C4-2B (cell line): ENCODE measurements around the gene PPP1R14C.

ENCODE experiments used
- H3K27ac ChIP-seq: fragments of 450-650 bp; 2 replicates; pipeline ENCODE4 v1.5.1; 2017
- ZFX ChIP-seq: fragments of 450-650 bp; IDR thresholded peaks from 2 replicates; pipeline ENCODE4 v1.6.1; 2017
- TF ChIP-seq, protein P1 (sequence below): fragments of 450-650 bp; conservative IDR thresholded peaks from 2 replicates; pipeline ENCODE4 v1.5.1; 2017; ENCODE audit warnings: mild to moderate bottlenecking

Gene PPP1R14C

DNA sequence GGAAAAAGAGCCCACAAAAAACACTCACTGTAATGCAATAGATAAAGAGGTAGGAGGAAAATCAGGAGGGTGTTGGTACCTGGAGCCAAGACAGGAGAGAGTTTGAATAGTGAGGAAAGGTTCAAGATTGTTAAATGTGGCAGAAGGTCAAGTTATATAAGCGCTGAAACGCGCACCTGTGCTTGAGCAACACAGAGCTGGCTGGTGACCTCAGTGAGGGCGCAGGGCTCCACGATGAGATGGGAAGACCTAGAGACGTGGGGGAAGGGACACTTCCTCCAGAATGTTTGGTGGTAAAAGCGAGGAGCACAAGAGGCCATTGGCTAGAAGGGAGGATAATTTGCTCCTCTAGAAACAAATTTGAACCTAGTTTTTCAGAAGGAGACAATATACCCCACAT is 4.2 kb upstream of the PPP1R14C start:
- peak overlapping the region; percentile 41 for H3K27ac ChIP-seq
- TF ChIP-seq, protein P1, sequence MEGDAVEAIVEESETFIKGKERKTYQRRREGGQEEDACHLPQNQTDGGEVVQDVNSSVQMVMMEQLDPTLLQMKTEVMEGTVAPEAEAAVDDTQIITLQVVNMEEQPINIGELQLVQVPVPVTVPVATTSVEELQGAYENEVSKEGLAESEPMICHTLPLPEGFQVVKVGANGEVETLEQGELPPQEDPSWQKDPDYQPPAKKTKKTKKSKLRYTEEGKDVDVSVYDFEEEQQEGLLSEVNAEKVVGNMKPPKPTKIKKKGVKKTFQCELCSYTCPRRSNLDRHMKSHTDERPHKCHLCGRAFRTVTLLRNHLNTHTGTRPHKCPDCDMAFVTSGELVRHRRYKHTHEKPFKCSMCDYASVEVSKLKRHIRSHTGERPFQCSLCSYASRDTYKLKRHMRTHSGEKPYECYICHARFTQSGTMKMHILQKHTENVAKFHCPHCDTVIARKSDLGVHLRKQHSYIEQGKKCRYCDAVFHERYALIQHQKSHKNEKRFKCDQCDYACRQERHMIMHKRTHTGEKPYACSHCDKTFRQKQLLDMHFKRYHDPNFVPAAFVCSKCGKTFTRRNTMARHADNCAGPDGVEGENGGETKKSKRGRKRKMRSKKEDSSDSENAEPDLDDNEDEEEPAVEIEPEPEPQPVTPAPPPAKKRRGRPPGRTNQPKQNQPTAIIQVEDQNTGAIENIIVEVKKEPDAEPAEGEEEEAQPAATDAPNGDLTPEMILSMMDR = no peak
- no peak for TF ChIP-seq ZFX

DNA sequence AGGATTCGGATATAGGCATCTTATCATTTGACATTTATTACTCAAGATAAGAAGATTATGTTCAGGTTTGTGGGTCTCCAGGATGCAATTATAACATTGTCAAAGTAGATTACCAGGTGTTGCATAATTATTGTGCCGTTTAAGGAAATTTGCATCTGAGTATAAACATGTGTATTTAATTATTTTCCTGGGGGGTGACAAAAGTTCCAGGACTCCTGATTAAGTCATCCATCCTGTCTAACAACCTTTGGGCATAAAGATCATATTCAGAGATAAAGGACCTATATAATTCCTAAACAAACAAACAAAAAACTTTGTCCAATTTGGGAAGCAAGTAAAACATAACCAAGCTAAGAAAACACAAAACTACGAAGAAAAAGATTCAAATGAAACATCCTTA is 3.3 kb upstream of the PPP1R14C start:
- H3K27ac ChIP-seq = no peak overlapping the region
- TF ChIP-seq, protein P1 = no peak
- no peak for TF ChIP-seq ZFX

DNA sequence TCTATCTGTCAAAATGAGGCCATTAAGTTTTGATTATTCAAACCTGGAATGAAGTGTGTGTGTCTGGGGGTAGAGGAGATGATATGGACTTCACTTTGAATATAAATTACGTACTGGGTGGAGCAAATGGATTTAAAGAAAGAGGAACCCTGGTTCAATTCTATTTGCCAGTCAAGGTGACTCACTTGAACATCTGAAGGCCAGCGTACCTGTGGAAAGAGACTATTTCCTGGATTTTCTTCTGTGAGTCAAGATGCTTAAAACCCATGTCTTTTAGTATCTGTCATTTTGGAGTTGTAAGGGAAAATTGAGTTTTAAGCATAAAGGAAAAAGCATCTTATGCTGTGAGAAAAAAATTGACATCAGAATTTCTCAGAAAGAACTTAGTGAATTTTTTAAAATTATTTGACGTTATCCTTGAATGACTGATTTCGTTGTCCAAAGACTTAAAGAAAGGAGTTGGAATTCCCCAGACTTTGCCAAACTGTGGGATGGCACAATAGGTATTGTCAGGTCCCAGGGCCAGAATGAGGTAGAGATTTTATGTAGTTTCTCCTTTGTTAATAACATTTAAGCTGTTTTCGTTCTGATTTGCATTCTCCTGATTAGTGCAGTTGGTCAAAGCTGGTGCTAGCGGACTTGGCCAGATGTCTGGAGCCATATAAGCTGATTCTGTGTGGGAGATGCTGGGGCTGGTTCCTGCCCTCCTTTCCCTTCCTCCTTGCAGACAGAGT is 2.4 kb upstream of the PPP1R14C start:
- H3K27ac ChIP-seq = peak overlapping the region; percentile 29
- TF ChIP-seq, protein P1 = no peak
- TF ChIP-seq ZFX = no peak

DNA sequence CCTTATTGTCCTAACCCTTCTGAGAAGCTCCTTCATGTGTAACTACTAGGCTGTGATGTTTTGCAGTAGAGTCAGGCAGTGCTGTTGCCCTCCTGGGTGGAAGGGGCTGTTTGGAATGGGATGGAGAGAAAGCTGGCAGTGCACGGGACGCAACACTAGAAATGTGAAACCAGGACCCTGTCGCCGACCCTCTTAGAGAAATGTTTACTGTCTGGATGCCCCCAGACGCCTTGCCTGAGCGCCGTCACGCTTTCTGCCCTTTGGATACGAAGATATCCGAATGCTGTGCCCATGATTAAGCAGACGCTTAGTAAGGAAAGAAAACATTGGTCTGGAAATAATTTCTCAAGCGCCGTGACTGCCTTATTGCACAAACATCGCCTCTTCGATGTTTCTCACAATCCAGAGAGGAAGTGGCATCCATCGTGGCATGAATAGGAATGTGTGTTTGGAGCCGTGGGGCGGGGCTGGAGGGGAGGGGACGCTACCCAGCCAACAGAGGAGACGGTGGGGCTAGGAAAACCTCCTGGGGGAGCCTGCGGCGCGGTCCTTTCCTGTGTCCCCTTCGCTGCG is 661 bp upstream of the PPP1R14C start:
- H3K27ac ChIP-seq = no peak overlapping the region

DNA sequence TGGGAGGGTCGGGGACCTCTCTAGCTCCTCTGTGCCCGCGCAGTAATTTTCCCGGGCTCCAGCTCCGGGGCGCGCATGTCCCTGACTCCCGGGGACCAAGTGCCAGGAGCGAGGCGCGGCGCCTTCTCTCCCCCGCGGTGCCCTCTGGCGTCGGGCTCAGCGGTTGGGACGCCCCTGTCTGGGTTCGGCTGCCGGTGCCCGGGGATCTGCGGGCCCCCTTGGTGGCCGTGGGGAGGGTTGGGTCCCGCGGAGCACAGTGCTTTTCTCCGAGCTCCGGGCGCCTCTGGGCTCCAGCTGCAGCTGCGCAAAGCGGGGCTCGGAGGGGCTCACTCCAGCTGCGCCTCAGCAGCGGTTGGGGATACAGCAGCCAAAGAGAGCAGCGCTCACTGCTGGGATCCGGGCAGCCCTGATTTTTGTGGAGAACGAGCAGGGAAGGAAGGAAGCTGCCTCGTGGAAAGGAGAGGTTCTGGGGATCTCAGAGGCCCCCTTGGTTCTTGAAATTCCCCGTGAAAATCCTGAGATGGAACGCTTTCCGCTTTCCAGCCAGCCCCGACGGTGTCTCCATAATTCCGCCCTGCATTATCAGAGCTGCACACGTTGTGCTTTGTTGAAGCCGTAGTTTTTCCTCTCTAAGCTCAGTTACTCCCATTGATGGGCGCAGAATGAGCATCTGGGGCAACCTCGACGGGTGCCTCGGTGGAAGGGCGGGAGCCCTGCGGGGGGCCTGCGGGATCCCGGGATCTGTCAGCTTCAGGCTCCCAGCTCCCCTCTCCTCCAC is 861 bp downstream of the PPP1R14C start:
- TF ChIP-seq, protein P1 = peak; percentile 21; the same call in 1 of the 2 replicates
- TF ChIP-seq ZFX = no peak

More for the DNA sequence above, 661 bp upstream of the PPP1R14C start:
- no peak for TF ChIP-seq ZFX
- TF ChIP-seq, protein P1 = no peak

DNA sequence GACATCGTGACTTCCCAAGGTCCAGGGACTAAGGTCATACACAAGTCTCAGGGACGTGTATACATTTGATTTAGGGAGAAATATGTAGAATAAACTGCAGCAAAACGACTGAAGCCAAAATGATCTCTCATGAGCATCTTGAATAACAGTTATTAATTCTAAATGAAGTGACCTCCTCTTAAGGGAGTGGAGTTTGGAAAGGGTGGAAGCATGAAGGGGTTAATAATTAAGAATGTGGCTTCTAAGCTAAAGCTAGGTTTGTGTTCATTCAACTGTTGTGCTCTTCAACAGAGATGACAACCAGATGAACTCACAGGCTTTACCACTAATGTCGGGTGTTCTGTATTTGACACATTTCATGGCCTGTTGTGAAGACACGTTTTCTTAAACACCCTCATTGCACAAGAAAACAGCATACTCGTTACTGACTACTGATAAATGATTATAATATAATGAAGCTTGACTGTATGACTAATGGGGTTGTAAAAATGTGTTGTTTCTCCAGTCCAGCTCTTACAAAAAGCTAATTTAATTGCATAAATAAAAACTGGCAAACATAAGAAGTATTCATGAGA is 1.5 kb downstream of the PPP1R14C start:
- H3K27ac ChIP-seq = no peak overlapping the region
- TF ChIP-seq, protein P1 = no peak
- TF ChIP-seq ZFX = no peak

More for the DNA sequence above, 861 bp downstream of the PPP1R14C start:
- H3K27ac ChIP-seq = peak overlapping the region; percentile 41

DNA sequence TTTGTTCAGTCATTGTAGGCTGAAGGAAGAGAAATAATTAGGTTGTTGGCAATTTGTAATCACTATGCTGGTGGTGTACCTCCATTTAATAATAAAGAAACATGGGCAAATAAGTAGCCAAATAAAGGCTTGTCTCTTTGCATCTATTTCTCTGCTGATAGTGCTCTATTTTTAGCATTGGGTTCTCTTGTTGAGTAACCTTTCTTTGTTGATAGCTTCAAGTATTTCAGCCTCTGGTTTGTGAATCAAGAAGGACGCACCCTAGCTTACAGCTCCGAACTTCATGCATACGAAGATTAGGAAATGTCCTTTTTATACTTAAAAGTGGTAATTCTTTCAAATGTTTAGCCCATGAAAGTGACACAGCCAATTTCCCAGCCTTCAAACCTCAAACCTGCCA is 2.6 kb downstream of the PPP1R14C start:
- H3K27ac ChIP-seq = no peak overlapping the region
- TF ChIP-seq ZFX = no peak
- TF ChIP-seq, protein P1 = no peak
